NCI-H2029 (cell line): ENCODE measurements around the gene ADRA2C.

Experiments used
- DNase-seq: peaks from one replicate; lab custom pipeline; 2025; lab: John Stamatoyannopoulos, UW

Gene ADRA2C

GRCh38 chr4:3797831-3798790, 31.9 kb downstream of the ADRA2C start:
- no peak for DNase-seq

- DNase-seq: no peak
These were observed 33.3 kb downstream of the ADRA2C start for GRCh38 chr4:3799496-3799895.

- DNase-seq: no peak
These were observed 34.2 kb downstream of the ADRA2C start for GRCh38 chr4:3800351-3800750.

GRCh38 chr4:3801521-3801920, 35.3 kb downstream of the ADRA2C start:
- DNase-seq: no peak

GRCh38 chr4:3801931-3802550, 35.9 kb downstream of the ADRA2C start:
- no peak for DNase-seq

- DNase-seq: no peak
These were observed 36.6 kb downstream of the ADRA2C start for GRCh38 chr4:3802571-3803474.

- no peak for DNase-seq
These were observed 37.3 kb downstream of the ADRA2C start for GRCh38 chr4:3803475-3803847.

- DNase-seq: no peak
These were observed 37.8 kb downstream of the ADRA2C start for GRCh38 chr4:3803946-3804345.

- DNase-seq: no peak
These were observed 38.8 kb downstream of the ADRA2C start for GRCh38 chr4:3805026-3805425.

- DNase-seq: no peak
These were observed 39.5 kb downstream of the ADRA2C start for GRCh38 chr4:3805731-3806130.

GRCh38 chr4:3807311-3807710, 41.1 kb downstream of the ADRA2C start:
- no peak for DNase-seq

- DNase-seq: no peak
These were observed 41.8 kb downstream of the ADRA2C start for GRCh38 chr4:3807822-3808496.

GRCh38 chr4:3808597-3808996, 42.4 kb downstream of the ADRA2C start:
- no peak for DNase-seq

- DNase-seq: no peak
These were observed 42.8 kb downstream of the ADRA2C start for GRCh38 chr4:3809028-3809427.

- DNase-seq: no peak
These were observed 43.4 kb downstream of the ADRA2C start for GRCh38 chr4:3809451-3810110.

- no peak for DNase-seq
These were observed 44.0 kb downstream of the ADRA2C start for GRCh38 chr4:3810111-3810680.

GRCh38 chr4:3810796-3811485, 44.8 kb downstream of the ADRA2C start:
- DNase-seq: no peak

GRCh38 chr4:3811621-3812020, 45.4 kb downstream of the ADRA2C start:
- no peak for DNase-seq

- no peak for DNase-seq
These were observed 46.2 kb downstream of the ADRA2C start for GRCh38 chr4:3812211-3812934.
